RWPE1 (cell line): ENCODE results near the gene MAP1LC3B.

Experiments used
- CTCF ChIA-PET: fragments of 350-600 bp; sonication (Branson Sonifier 250); formaldehyde crosslinking; extraction: SDS; loops from one replicate; lab custom pipeline; 2021; lab: Yijun Ruan, JAX
- POLR2A ChIA-PET: fragments of 400-600 bp; formaldehyde crosslinking; extraction: SDS; loops from one replicate; lab custom pipeline; 2020; ENCODE audit warnings: antibody characterized with exemption; ENCODE audit not compliant: low non-redundant PET; lab: Yijun Ruan, JAX
- DNase-seq: peaks from one replicate; pipeline ENCODE4 v3.0.0; 2012; ENCODE audit warnings: low spot score
- H3K27ac ChIP-seq: fragments of 450-650 bp; 2 replicates; pipeline ENCODE4 v1.5.1; 2017
- CTCF ChIP-seq: fragments of 450-650 bp; conservative IDR thresholded peaks from 2 replicates; pipeline ENCODE4 v1.5.1; 2017; ENCODE audit warnings: low read depth, mild to moderate bottlenecking

MAP1LC3B gene

GRCh38 chr16:87418216-87418615 lies 26.1 kb downstream of the MAP1LC3B start:
- H3K27ac ChIP-seq, result no peak overlapping the region
- no peak for TF ChIP-seq CTCF
- no peak for DNase-seq
- CTCF ChIA-PET, result interaction anchor here (2.8 kb wide), 1 partner anchor 218 kb away, joined by 35 read pairs; no protein-coding TSS in a partner anchor
- POLR2A ChIA-PET, result no interaction called here

GRCh38 chr16:87418644-87419043 lies 26.5 kb downstream of the MAP1LC3B start:
- ChIA-PET POLR2A (no interaction called here), CTCF (no interaction called here)
- no peak for DNase-seq
- no peak overlapping the region for H3K27ac ChIP-seq
- no peak for TF ChIP-seq CTCF

GRCh38 chr16:87420026-87421002 lies 28.2 kb downstream of the MAP1LC3B start:
- DNase-seq, result no peak
- ChIA-PET POLR2A (no interaction called here), CTCF (interaction anchor here (0.7 kb wide), 1 partner anchor 95 kb away, joined by 3 read pairs; no protein-coding TSS in a partner anchor)
- no peak for TF ChIP-seq CTCF
- H3K27ac ChIP-seq, result no peak overlapping the region

GRCh38 chr16:87421003-87421912 lies 29.1 kb downstream of the MAP1LC3B start:
- DNase-seq, result no peak
- H3K27ac ChIP-seq, result no peak overlapping the region
- no peak for TF ChIP-seq CTCF
- ChIA-PET POLR2A (no interaction called here), CTCF (no interaction called here)

- ChIA-PET POLR2A (no interaction called here), CTCF (interaction anchor here (0.6 kb wide), 1 partner anchor 52 kb away, joined by 3 read pairs; no protein-coding TSS in a partner anchor)
- no peak for TF ChIP-seq CTCF
- no peak overlapping the region for H3K27ac ChIP-seq
- DNase-seq, result no peak
Observed at GRCh38 chr16:87422106-87422505, 30.0 kb downstream of the MAP1LC3B start.

GRCh38 chr16:87423429-87423828 lies 31.3 kb downstream of the MAP1LC3B start:
- ChIA-PET CTCF (interaction anchor here (0.7 kb wide), 1 partner anchor 236 kb away, joined by 4 read pairs; no protein-coding TSS in a partner anchor), POLR2A (no interaction called here)
- DNase-seq, result no peak
- no peak for TF ChIP-seq CTCF
- no peak overlapping the region for H3K27ac ChIP-seq
